ENCODE results near the gene ADM5.

ADM5 gene

DNA sequence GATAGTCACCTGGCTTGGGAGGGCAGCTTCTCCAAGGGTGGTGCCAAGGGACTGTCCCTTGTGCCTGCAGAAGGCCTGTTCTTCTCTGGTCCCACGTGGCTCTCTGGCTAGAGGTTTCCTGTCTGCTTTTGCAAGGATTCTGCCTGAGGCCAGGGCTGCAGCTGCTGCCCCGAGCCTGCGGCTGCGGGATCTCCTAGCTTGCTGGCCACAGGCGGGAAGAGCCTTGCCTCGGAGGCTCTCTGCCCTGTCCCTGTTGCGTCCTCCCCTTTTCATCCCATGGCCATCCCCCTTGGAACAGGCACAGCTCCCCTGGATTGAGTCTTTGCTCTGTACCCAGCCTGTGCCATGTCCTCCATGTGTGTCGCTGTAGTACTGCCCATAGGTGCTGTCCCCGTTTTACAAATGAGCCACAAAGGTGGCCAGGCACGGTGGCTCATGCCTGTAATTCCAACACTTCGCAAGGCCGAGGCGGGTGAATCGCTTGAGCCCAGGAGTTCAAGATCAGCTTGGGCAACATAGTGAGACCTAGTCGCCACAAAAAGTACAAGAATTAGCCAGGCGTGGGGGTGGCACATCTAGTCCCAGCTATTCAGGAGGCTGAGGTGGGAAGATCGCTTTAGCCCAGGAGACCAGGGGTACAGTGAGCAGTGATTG is 32.8 kb upstream of the ADM5 start:
- H3K9me3 ChIP-seq (replicated peaks in 1 of 11): no peaks in the 10 kb centered on the region
- no peaks in the 10 kb centered on the region for H3K27me3 ChIP-seq
- H3K4me2 ChIP-seq: no peak overlapping the region
- peaks cover 94 to 99% (median 95%) of the 10 kb centered on the region in 11 experiments for H3K36me3 ChIP-seq
- no peak for TF ChIP-seq Cebpa-rat (IDR thresholded peaks at IDR 0.05)
- peak overlapping the region in 5 of 11 experiments; percentile 6 to 41 (median 17); a peak in 4 of 22 replicates for H3K9ac ChIP-seq
- H3K27ac ChIP-seq: peak overlapping the region in 3 of 11 experiments; percentile 1 to 26 (median 2); a peak in 3 of 22 replicates
- no peak overlapping the region for H3K4me3 ChIP-seq
- H4K20me1 ChIP-seq: peaks cover 21 to 98% (median 81%) of the 10 kb centered on the region in 11 experiments; a peak in 20 of 22 replicates
- peaks cover 0 to 5% (median 0%) of the 10 kb centered on the region in 10 experiments; a peak in 2 of 20 replicates for H3K4me1 ChIP-seq

DNA sequence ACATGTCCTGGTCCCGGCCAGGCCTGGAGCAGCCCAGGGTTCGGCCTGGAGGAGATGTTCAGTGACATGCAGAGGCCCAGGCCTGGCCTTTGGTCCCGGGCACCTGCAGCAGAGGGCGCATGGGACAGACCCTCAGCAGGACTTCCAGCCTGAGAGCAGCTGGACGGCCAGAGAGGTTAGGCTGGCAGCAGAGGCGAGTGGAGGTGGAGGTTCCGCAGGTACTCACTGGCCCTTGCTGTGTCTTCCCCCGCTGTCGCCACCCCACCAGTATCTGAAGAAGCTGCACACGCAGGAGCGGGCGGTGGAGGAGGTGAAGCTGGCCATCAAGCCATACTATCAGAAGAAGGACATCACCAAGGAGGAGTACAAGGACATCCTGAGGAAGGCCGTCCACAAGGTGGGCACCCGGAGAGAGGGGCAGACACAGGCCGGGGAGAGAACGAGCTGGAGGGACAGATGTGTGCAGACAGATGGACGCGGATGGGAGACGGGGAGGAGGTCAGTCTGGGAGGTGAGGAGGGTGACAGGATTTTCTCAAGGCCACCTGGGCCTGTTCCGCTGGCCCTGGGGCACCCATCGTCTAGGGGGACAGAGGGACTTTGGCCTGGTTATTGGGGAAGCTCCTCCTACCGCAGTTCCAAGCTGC is 31.8 kb upstream of the ADM5 start:
- H3K27ac ChIP-seq: no peak overlapping the region
- H3K4me3 ChIP-seq: no peak overlapping the region
- no peak for TF ChIP-seq Cebpa-rat (IDR thresholded peaks at IDR 0.05)
- H3K4me2 ChIP-seq: no peak overlapping the region
- H3K4me1 ChIP-seq: peaks cover 0 to 5% (median 0%) of the 10 kb centered on the region in 10 experiments; a peak in 2 of 20 replicates
- no peaks in the 10 kb centered on the region for H3K27me3 ChIP-seq
- H3K9ac ChIP-seq: 0 out of 22 replicates have a peak overlapping the region, but pooled peaks of 1 of the 11 experiments have one; percentile 19
- peaks cover 94 to 99% (median 95%) of the 10 kb centered on the region in 11 experiments for H3K36me3 ChIP-seq
- peaks cover 27 to 98% (median 84%) of the 10 kb centered on the region in 11 experiments; a peak in 21 of 22 replicates for H4K20me1 ChIP-seq
- H3K9me3 ChIP-seq (replicated peaks in 1 of 11): no peaks in the 10 kb centered on the region

DNA sequence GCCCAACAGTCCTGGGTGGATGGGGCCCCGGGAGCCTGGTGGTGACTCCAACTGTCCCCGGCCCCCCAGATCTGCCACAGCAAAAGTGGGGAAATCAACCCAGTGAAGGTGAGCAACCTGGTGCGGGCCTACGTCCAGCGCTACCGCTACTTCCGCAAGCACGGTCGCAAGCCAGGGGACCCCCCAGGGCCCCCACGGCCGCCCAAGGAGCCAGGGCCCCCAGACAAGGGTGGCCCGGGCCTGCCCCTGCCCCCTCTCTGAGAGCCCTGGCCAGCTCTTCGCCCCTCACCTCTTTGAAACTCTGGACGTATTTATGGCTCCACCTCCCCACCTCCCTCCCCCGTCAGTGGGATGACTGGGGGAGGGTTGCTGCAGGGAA is 31.3 kb upstream of the ADM5 start:
- Histone ChIP-seq H3K9ac (0 out of 22 replicates have a peak overlapping the region, but pooled peaks of 1 of the 11 experiments have one; percentile 19), H3K4me3 (no peak overlapping the region), H3K36me3 (peaks cover 94 to 99% (median 96%) of the 10 kb centered on the region in 11 experiments), H3K4me1 (peaks cover under 1 to 9% (median 2%) of the 10 kb centered on the region in 10 experiments; a peak in 14 of 20 replicates), H3K27ac (no peak overlapping the region), H3K9me3 (replicated peaks in 1 of 11) (no peaks in the 10 kb centered on the region), H3K27me3 (no peaks in the 10 kb centered on the region), H3K4me2 (no peak overlapping the region), H4K20me1 (peaks cover 27 to 98% (median 84%) of the 10 kb centered on the region in 11 experiments; a peak in 21 of 22 replicates)
- TF ChIP-seq Cebpa-rat (IDR thresholded peaks at IDR 0.05): no peak

DNA sequence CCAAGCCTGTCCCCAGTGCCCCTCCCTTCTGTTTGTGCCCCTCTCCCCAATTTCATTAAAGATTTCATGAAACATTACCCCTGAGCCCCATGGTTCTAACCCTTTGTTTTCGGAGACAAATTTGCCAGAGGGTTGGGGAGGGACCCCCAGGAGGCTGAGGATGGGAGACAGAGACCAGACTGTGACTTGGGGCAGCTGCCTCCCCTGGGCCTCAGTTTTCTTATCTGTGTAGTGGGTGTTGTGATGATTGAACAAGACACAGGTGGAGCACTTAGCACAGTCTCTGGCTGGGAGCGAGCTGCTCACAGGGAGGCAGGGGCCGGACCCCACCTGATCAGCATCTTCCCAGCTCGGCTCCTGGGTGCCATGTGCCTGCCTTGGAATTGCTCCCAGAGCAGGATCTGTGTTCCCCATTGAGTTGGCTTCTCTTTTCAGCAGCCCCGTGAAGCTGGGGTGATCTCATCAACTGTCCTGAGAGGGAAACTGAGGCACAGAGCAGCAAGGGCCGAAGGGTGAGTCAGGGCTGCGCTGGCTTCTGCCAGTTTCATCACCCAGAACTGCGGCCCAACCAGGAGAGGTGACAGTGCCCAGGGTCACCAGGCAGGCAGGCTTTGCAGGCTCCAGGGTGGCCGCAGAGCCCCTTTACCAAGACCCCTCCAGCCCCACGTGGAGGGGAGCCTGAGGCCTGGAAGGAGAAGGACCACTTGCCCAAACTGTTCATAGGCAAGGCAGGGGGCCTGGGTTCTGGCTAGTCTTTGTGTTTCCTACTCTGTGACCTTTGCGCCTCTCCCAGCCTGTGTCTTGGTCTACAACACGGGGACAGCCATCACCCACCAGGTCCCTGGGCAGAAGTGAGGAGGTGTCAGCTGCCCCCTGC is 30.6 kb upstream of the ADM5 start:
- Histone ChIP-seq H3K4me1 (peaks cover 7 to 15% (median 9%) of the 10 kb centered on the region in 10 experiments), H3K9ac (no peak overlapping the region), H3K9me3 (replicated peaks in 1 of 11) (no peaks in the 10 kb centered on the region), H4K20me1 (peaks cover 29 to 98% (median 85%) of the 10 kb centered on the region in 11 experiments; a peak in 21 of 22 replicates), H3K36me3 (peaks cover 89 to 97% (median 94%) of the 10 kb centered on the region in 11 experiments), H3K4me2 (no peak overlapping the region), H3K4me3 (no peak overlapping the region), H3K27me3 (no peaks in the 10 kb centered on the region), H3K27ac (no peak overlapping the region)
- no peak for TF ChIP-seq Cebpa-rat (IDR thresholded peaks at IDR 0.05)

DNA sequence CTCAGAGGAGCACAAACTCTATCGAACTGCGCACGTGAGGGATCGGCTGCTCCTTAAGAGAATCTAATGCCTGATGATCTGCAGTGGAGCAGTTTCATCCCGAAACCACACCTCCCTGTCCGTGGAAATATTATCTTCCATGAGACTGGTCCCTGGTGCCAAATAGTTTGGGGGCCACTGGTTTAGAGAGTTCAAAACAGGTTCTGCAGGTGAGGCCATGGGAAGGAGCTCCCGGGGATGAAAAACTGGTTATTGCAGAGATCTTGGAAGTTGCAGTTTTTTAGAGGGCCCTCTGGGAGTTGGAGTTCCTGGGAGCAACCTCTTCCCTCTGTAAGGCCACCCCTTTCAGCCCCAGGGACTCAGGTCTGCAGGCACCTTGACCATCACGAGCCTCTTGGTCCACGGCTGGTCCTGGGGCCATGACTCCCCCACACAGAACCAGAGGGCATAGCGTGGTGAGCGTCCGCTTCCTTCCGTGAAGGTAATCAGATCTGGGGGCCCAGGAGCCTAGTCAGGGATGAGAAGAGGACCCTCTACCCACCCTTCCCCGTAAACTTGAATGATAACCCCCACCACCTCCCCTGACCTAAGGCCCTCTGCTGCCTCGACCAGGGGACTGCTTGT is 28.9 kb upstream of the ADM5 start:
- Histone ChIP-seq H3K36me3 (peaks cover 73 to 81% (median 77%) of the 10 kb centered on the region in 11 experiments), H3K9me3 (replicated peaks in 1 of 11) (no peaks in the 10 kb centered on the region), H3K4me1 (peaks cover 12 to 20% (median 14%) of the 10 kb centered on the region in 10 experiments), H3K27ac (no peak overlapping the region), H3K4me3 (no peak overlapping the region), H3K4me2 (no peak overlapping the region), H3K27me3 (no peaks in the 10 kb centered on the region), H4K20me1 (peaks cover 34 to 90% (median 81%) of the 10 kb centered on the region in 11 experiments; a peak in 21 of 22 replicates), H3K9ac (no peak overlapping the region)
- TF ChIP-seq Cebpa-rat (IDR thresholded peaks at IDR 0.05): no peak

DNA sequence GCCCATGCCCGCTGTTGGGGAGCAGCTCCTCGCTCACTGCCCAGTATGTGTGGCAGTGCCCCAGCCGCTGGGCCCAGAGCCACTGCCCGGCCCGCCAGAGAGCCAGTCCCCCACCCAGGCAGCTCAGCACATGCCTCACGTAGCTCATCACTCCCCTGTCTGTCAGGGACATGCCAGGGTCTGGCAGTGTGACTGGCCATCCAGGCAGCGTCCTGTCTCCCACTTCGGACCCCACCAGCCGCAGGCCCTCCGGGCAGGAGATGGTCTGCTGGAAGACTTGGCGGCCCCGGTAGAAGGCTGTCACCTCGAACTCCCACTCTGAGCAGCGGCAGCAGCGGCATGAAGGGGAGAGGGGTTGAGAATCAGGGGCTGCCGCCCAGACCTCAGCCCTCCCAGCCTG is 27.4 kb upstream of the ADM5 start:
- Histone ChIP-seq H3K4me3 (no peak overlapping the region), H4K20me1 (peaks cover 26 to 85% (median 66%) of the 10 kb centered on the region in 11 experiments; a peak in 20 of 22 replicates), H3K9ac (peak overlapping the region in 4 of 11 experiments; percentile 18 to 89 (median 56); a peak in 2 of 22 replicates), H3K4me1 (peaks cover 21 to 28% (median 22%) of the 10 kb centered on the region in 10 experiments), H3K27me3 (no peaks in the 10 kb centered on the region), H3K9me3 (replicated peaks in 1 of 11) (no peaks in the 10 kb centered on the region), H3K27ac (peak overlapping the region in 1 of 11 experiments; percentile 12; a peak in 1 of 22 replicates), H3K36me3 (peaks cover 57 to 66% (median 61%) of the 10 kb centered on the region in 11 experiments), H3K4me2 (no peak overlapping the region)
- no peak for TF ChIP-seq Cebpa-rat (IDR thresholded peaks at IDR 0.05)

DNA sequence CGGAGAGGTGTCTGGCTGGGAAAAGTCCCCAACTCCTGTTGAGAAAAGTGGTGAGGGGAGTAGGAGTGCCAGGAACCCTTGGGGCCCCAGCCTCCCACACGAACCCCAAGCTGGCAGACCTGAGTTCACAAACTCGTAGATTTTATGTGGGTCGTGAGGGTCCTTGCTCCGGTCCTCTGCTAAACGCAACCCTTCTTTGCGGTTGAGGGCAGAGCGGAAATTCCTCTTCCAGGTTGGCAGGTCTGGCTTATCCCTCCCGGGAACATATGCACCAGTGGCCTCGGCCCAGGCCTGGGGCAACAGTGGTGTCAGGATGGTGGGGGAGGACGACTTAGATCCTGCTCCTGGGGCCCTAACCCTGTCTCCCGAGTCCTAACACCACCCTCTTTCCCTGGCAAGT is 26.2 kb upstream of the ADM5 start:
- H3K4me3 ChIP-seq: peak overlapping the region in 3 of 10 experiments; percentile 3 to 90 (median 83); a peak in 2 of 20 replicates
- H3K4me1 ChIP-seq: peaks cover 27 to 37% (median 31%) of the 10 kb centered on the region in 10 experiments
- H4K20me1 ChIP-seq: peaks cover 26 to 81% (median 57%) of the 10 kb centered on the region in 11 experiments; a peak in 20 of 22 replicates
- peak overlapping the region; percentile 89 to 99 (median 98) for H3K4me2 ChIP-seq
- TF ChIP-seq Cebpa-rat (IDR thresholded peaks at IDR 0.05): no peak
- H3K9ac ChIP-seq: peak overlapping the region; percentile 25 to 90 (median 87); a peak in 16 of 22 replicates
- H3K9me3 ChIP-seq (replicated peaks in 1 of 11): no peaks in the 10 kb centered on the region
- H3K27me3 ChIP-seq: no peaks in the 10 kb centered on the region
- H3K27ac ChIP-seq: peak overlapping the region in 1 of 11 experiments; percentile 80; a peak in 1 of 22 replicates
- peaks cover 46 to 63% (median 56%) of the 10 kb centered on the region in 11 experiments for H3K36me3 ChIP-seq
